GM20000 (cell line): Measurements from ENCODE around the gene PEAR1.

Experiments used
- DNase-seq: peaks from one replicate; pipeline ENCODE4 v3.0.0; 2012; ENCODE audit warnings: low spot score
- TF ChIP-seq, protein P1 (sequence below): IDR thresholded peaks from 2 replicates; pipeline ENCODE4 v1.5.1; 2012; ENCODE audit warnings: mild to moderate bottlenecking, control low read depth; ENCODE audit errors: extremely low read depth, missing control alignments

Gene PEAR1

DNA sequence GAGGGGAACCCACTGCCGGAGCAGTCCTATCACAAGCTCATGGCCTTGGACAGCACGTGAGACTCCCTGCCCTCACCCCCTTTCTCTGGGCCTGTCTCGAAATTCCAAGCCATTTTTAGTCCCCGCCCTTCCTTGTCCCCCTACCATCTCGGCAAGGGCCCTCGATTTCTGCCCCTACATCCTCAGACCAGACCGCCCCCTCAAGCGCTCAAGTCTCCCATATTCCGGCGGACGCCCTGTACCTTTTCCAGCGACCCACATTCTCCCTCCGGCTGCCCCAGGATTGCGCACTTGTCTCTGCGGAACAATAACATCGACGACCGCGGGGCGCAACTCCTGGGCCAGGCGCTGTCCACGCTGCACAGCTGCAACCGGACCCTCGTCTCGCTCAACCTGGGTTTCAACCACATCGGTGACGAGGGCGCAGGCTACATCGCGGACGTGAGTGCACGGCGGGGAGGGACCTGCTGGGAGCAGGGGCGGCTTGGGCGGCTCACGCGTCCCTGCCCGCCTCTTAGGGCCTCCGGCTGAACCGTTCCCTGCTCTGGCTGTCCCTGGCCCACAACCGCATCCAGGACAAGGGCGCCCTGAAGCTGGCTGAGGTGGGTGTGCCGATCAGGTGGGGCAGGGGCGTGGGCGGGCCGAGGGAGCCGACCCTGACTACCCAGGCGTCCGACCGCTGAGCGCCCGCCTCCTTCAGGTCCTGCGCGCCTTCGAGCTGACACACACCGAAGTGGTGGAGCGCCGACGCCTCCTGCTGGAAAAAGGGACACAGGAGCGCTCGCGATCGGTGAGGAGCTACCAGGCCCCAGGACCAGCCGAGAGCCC lies 33.9 kb downstream of the PEAR1 start:
- peak; percentile 68 for DNase-seq
- TF ChIP-seq, protein P1, sequence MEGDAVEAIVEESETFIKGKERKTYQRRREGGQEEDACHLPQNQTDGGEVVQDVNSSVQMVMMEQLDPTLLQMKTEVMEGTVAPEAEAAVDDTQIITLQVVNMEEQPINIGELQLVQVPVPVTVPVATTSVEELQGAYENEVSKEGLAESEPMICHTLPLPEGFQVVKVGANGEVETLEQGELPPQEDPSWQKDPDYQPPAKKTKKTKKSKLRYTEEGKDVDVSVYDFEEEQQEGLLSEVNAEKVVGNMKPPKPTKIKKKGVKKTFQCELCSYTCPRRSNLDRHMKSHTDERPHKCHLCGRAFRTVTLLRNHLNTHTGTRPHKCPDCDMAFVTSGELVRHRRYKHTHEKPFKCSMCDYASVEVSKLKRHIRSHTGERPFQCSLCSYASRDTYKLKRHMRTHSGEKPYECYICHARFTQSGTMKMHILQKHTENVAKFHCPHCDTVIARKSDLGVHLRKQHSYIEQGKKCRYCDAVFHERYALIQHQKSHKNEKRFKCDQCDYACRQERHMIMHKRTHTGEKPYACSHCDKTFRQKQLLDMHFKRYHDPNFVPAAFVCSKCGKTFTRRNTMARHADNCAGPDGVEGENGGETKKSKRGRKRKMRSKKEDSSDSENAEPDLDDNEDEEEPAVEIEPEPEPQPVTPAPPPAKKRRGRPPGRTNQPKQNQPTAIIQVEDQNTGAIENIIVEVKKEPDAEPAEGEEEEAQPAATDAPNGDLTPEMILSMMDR: peak; percentile 17

DNA sequence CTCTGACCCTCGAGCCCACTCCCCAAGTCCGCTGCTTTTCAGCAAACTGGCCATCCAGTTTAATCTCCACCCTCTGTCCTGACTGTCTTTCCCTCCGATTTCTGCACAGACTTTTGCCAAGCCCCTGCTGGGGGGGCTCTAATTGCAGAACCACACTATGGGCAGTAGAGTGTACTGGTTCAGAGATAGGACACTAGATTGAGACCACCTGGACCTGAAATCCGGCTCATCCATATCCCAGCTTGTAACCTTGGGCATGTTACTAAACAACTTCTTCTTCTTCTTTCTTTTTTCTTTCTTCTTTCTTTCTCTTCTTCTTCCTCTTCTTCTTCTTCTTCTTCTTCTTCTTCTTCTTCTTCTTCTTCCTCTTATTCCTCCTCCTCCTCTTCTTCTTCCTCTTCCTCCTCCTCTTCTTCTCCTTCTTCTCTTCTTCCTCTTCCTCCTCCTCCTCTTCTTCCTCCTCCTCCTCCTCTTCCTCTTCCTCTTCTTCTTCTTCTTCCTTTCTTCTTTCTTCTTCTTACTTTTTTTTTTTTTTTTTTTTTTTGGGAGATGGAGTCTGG lies 34.6 kb downstream of the PEAR1 start:
- DNase-seq: no peak
- TF ChIP-seq, protein P1: no peak

DNA sequence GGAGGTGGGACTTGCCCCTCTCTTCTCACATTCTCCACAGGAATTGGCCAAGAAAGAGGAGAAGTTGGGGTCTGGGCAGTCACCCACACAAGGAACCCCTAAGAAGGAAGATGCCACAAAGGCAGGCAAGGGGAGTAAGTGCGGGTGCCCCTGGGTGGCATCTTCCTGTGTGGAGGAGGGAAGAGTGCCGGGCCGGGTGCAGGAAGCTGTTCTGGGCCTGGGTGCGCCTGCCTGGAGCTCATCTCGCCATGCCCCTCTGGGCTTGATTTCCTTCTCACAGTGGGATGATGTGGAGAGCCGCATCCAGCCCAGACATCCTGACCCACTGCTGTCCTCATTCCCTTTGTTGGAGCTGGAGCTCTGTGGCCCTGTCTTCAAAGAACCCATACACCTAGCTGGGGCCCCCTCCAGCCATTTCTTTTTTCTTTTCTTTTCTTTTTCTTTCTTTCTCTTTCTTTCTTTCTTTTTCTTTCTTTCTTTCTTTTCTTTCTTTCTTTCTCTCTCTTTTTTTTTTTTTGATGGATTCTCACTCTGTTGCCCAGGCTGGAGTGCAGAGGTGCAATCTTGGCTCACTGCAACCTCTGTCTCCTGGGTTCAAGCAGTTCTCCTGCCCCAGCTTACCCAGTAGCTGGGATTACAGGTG lies 36.2 kb downstream of the PEAR1 start:
- TF ChIP-seq, protein P1: no peak
- no peak for DNase-seq

DNA sequence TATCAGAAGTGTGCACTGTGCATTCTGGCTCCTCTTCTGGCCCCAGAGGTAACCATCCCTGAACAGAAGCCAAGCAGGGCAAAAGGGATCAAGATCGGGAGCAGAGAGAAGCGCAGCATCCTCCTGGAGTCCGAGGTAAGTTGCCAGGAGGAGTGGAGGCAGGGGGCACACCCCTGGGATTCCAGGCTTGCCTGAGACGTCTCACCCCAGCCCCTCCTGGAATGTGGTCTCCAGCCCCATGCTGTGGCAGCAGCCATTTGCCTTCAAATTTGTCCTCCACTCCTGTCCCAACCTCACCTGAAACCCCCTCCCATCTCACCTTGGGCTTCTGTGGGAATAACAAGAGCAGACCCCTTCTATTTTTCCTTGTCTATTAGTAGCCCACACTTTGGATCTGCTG lies 37.0 kb downstream of the PEAR1 start:
- no peak for DNase-seq
- TF ChIP-seq, protein P1: no peak

DNA sequence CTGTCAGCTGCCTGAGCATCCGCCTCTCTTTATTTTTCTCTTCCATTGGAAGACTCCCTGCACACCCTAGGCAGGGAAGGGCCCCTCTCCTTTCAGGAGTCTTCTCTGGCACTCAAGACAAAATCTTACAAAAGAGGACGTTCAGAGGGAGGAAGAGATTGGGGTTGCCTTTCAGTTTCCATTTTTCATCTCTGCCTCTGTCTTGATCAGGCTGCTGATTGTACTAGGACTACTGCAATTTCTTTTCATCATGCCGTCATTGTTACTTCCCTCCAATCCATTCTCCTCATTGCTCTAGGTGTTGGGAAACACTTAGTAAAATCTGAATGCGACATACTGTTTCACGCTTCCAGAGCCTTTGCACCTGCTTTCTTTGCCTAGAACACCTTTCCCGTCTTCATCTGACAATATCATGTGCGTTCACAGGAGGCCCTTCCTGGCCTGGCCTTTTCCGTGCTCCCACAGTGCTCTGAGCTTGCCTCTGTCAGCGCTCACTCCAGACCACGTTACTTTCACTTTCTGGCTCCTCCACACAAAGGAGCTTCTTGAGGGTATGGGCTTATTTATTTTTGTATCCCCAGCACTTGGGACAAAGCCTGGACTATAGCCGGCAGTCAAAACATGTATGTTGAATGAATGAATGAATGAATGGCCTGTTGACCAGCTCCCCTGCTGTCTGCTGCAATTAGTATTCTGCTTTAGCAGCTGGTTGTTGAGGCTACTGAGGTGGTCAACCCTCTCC lies 37.9 kb downstream of the PEAR1 start:
- TF ChIP-seq, protein P1: no peak
- DNase-seq: no peak

DNA sequence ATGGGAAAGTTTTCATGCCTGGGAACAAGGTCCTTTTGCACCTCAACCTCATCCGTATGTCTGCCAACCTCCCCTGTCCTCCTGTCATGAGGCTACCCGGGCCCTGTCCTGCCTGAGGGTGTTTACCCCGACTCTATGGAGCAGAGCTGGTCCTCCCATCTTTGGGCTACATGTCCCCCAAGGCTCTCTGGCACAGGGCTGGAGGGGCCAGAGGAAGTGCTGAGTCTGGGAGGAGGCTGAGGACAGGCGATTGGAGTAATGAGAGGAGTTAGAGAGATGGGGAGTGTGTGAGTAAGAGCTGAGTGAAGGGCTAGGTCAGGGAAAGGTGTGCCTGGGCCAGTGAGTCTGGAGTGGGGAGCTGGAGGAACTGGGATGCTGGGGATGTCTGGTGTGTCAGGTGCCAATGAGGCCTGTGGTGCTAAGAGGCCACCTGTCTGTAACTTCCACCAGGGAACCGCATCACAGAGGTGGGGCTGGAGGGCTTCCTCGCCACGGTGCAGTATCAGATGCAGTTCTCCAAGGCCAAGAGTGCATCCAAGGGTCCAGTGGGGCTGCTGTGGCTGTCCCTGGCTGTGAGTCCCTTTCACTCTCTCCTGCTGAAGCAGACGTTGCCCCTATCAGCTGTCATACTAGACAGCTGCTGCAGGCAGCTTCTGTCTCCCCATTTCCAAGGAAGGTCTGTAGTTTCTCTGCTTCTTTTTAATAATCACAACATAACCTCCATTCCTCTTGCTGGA lies 38.6 kb downstream of the PEAR1 start:
- no peak for DNase-seq
- TF ChIP-seq, protein P1: no peak
